ENCODE results near the gene SPP1. TPM values are rescaled to one million over a fixed set of nuclear protein-coding genes. Genes with fewer than 3 reads are reported as not detected.

SPP1 gene
- total RNA-seq, 1 donor from 2014 or later = 3.7 TPM

- Mint-ChIP-seq H3K36me3 (ENCODE audit: insufficient read depth) (no peaks in the 10 kb centered on the region), H3K4me3 (ENCODE audit: low read depth) (peak overlapping the region; percentile 32), H3K27ac (no peak overlapping the region), H3K4me1 (ENCODE audit: low read depth) (peaks cover 11% of the 10 kb centered on the region), H3K9me3 (ENCODE audit: low read depth) (no peaks in the 10 kb centered on the region), H3K27me3 (peaks cover 20% of the 10 kb centered on the region)
- TF ChIP-seq, protein P1, sequence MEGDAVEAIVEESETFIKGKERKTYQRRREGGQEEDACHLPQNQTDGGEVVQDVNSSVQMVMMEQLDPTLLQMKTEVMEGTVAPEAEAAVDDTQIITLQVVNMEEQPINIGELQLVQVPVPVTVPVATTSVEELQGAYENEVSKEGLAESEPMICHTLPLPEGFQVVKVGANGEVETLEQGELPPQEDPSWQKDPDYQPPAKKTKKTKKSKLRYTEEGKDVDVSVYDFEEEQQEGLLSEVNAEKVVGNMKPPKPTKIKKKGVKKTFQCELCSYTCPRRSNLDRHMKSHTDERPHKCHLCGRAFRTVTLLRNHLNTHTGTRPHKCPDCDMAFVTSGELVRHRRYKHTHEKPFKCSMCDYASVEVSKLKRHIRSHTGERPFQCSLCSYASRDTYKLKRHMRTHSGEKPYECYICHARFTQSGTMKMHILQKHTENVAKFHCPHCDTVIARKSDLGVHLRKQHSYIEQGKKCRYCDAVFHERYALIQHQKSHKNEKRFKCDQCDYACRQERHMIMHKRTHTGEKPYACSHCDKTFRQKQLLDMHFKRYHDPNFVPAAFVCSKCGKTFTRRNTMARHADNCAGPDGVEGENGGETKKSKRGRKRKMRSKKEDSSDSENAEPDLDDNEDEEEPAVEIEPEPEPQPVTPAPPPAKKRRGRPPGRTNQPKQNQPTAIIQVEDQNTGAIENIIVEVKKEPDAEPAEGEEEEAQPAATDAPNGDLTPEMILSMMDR (IDR thresholded peaks at IDR 0.05; ENCODE audit: unreplicated experiment) = peak; percentile 87
- DNase-seq (ENCODE audit: low spot score, unreplicated experiment) = peak; percentile 32
Observed at GRCh38 chr4:87973283-87974169, 2.0 kb upstream of the SPP1 start.

- H3K27ac Mint-ChIP-seq = no peak overlapping the region
Observed at GRCh38 chr4:87974856-87975462, 555 bp upstream of the SPP1 start.

DNA sequence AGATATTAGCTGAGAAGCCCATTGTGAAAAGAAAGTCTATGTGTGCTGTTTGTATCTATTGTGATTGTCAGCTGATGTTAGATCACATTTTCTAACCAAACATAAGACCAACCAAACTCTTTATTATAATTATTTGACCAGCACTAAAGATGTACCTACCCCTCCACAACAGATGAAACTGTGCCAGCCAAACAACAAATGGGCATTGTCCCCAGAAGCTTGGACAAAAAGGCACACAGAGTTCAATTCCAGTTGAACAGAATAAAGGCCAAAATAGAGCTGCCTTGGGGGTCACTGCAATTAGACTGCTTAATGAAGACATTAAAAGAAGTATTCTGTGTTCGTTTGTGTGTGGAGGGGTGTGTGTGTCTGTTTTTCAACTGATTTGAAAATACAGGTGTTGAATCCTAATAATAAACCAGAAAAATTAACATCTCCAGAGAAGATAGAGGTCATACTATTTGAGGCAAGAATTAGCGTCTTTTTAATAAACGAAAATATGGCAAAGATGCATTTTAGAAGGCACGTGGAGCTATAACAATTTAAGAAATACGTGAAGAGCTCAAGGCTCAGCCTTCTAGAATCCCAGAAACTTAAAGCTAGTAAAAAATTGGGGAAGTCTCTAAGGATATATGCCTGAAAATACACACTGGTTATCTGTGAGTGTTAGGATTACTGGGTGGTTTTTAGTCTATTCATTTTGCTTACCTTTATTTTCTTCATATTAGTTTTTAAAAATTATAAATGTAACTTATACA, 2.2 kb downstream of the SPP1 start:
- H3K4me1 Mint-ChIP-seq (ENCODE audit: low read depth) = peaks cover 11% of the 10 kb centered on the region
- H3K27me3 Mint-ChIP-seq = peaks cover 20% of the 10 kb centered on the region
- no peak overlapping the region for H3K27ac Mint-ChIP-seq
- H3K9me3 Mint-ChIP-seq (ENCODE audit: low read depth) = no peaks in the 10 kb centered on the region
- no peak for DNase-seq (ENCODE audit: low spot score, unreplicated experiment)
- TF ChIP-seq, protein P1 (IDR thresholded peaks at IDR 0.05; ENCODE audit: unreplicated experiment) = no peak
- no peak overlapping the region for H3K4me3 Mint-ChIP-seq (ENCODE audit: low read depth)
- no peaks in the 10 kb centered on the region for H3K36me3 Mint-ChIP-seq (ENCODE audit: insufficient read depth)

More at GRCh38 chr4:87974856-87975462, 555 bp upstream of the SPP1 start:
- Mint-ChIP-seq H3K27me3 (peaks cover 20% of the 10 kb centered on the region), H3K4me1 (ENCODE audit: low read depth) (peaks cover 11% of the 10 kb centered on the region), H3K9me3 (ENCODE audit: low read depth) (no peaks in the 10 kb centered on the region), H3K36me3 (ENCODE audit: insufficient read depth) (no peaks in the 10 kb centered on the region), H3K4me3 (ENCODE audit: low read depth) (no peak overlapping the region)
- TF ChIP-seq, protein P1 (IDR thresholded peaks at IDR 0.05; ENCODE audit: unreplicated experiment) = no peak
- DNase-seq (ENCODE audit: low spot score, unreplicated experiment) = no peak

GRCh38 chr4:87978681-87979080, 3.2 kb downstream of the SPP1 start:
- Mint-ChIP-seq H3K27ac (no peak overlapping the region), H3K9me3 (ENCODE audit: low read depth) (no peaks in the 10 kb centered on the region), H3K27me3 (peaks cover 13% of the 10 kb centered on the region), H3K36me3 (ENCODE audit: insufficient read depth) (no peaks in the 10 kb centered on the region), H3K4me1 (ENCODE audit: low read depth) (peaks cover 7% of the 10 kb centered on the region), H3K4me3 (ENCODE audit: low read depth) (no peak overlapping the region)
- TF ChIP-seq, protein P1 (IDR thresholded peaks at IDR 0.05; ENCODE audit: unreplicated experiment) = no peak
- DNase-seq (ENCODE audit: low spot score, unreplicated experiment) = no peak

DNA sequence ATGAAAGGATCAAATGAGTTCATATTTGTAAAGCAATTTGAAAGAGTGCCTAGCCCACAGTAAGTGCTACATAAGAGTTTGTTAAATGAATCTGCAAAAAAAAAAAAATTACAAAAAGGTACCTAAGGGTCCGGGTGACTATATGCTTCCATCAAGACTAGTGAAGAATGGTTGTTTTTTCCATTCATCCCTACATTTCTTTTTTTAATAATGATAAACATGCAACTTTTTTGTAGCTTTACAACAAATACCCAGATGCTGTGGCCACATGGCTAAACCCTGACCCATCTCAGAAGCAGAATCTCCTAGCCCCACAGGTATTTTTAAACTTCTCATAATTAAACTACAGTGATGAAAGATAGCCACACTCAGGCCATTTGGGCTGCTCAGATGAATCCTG, 4.3 kb downstream of the SPP1 start:
- no peak for DNase-seq (ENCODE audit: low spot score, unreplicated experiment)
- no peaks in the 10 kb centered on the region for H3K9me3 Mint-ChIP-seq (ENCODE audit: low read depth)
- H3K4me1 Mint-ChIP-seq (ENCODE audit: low read depth) = peaks cover 7% of the 10 kb centered on the region
- H3K4me3 Mint-ChIP-seq (ENCODE audit: low read depth) = no peak overlapping the region
- TF ChIP-seq, protein P1 (IDR thresholded peaks at IDR 0.05; ENCODE audit: unreplicated experiment) = no peak
- no peak overlapping the region for H3K27ac Mint-ChIP-seq
- H3K36me3 Mint-ChIP-seq (ENCODE audit: insufficient read depth) = no peaks in the 10 kb centered on the region
- peaks cover 9% of the 10 kb centered on the region for H3K27me3 Mint-ChIP-seq
